GM12872 (cell line): Measurements from ENCODE around the gene DTNB.

Experiments
- CTCF ChIP-seq: IDR thresholded peaks from 3 replicates; pipeline ENCODE4 v1.5.1; 2011; ENCODE audit warnings: low read depth, mild to moderate bottlenecking, low read length, moderate library complexity; ENCODE audit not compliant: insufficient read depth

The DTNB gene

GRCh38 chr2:25505182-25505581 is 168.2 kb downstream of the DTNB start:
- TF ChIP-seq CTCF: no peak

GRCh38 chr2:25504266-25504665 is 169.1 kb downstream of the DTNB start:
- no peak for TF ChIP-seq CTCF

GRCh38 chr2:25499157-25499556 is 174.2 kb downstream of the DTNB start:
- TF ChIP-seq CTCF: no peak

GRCh38 chr2:25497918-25498407 is 175.4 kb downstream of the DTNB start:
- TF ChIP-seq CTCF: no peak

- TF ChIP-seq CTCF: no peak
Observed at GRCh38 chr2:25497229-25497917, 176.0 kb downstream of the DTNB start.

- no peak for TF ChIP-seq CTCF
Observed at GRCh38 chr2:25494616-25495015, 178.8 kb downstream of the DTNB start.

- no peak for TF ChIP-seq CTCF
Observed at GRCh38 chr2:25493207-25493606, 180.2 kb downstream of the DTNB start.
